HG03354 (cell line): ENCODE data around the gene SLC24A3.

Experiments
- ATAC-seq: cut with Tn5 transposase; IDR thresholded peaks from one replicate; pipeline ENCODE4 v1.9.1; 2021; ENCODE audit warnings: mild to moderate bottlenecking; ENCODE audit not compliant: unreplicated experiment, poor library complexity, severe bottlenecking

The SLC24A3 gene

DNA sequence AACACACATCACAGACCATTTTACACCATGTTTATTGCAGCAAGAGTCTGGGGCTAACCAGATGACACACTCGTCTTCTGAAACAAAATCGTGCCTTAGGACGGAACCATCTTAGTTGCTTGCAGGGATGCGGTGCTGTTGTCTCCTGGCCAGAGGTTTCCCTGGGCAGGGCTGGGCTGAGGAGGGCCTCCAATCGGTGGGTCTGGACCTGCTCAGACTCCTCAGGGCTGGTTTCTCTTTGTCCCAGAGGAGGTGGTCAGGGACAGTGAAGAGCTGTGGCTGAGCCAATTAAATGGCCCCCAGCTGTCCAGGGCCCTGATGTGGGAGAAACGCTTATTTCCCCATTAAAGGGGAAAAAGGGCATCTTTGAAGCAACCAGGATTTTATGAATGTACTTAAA is 117.6 kb downstream of the SLC24A3 start:
- no peak for ATAC-seq

DNA sequence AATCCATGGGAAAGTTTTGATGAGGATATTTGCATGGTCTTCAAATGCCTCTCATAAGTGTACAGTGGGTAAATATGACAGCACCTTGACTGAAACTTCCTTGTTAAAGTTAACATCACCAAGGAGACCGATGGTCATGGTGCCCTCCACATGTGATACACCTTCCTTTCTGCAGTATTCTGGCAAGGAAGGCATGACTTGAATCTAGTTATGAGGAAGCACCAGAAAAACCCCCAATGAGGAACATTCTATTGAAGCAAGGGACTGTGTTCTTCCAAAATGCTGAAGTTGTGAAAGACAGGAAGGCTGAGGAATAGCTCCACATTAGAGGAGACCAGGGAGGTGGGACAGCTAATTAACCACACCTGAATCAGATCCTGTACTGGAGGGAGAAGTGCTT is 118.3 kb downstream of the SLC24A3 start:
- no peak for ATAC-seq

- no peak for ATAC-seq
Measured at GRCh38 chr20:19333563-19333962, 121.1 kb downstream of the SLC24A3 start.

- no peak for ATAC-seq
Measured at GRCh38 chr20:19335341-19335740, 122.9 kb downstream of the SLC24A3 start.

DNA sequence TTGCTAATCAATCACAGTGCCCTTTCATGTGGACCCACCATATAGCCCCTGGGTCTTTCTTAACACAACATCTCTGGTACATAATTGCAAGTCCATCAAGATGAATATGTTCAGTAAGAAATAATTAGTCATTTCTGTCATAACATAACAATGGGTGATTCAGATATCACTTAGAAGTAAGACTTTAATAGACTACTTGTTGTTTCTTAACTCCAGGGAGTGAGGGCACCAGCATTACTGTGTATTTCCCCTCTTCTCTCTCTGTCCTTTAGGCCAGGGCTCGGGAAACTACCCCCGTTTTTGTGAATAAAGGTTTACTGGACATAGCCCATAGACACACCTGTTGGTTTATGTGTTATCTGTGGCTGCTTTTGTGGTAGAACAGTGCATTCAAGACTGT is 123.5 kb downstream of the SLC24A3 start:
- ATAC-seq, result no peak

- no peak for ATAC-seq
Measured at GRCh38 chr20:19336631-19337030, 124.2 kb downstream of the SLC24A3 start.

DNA sequence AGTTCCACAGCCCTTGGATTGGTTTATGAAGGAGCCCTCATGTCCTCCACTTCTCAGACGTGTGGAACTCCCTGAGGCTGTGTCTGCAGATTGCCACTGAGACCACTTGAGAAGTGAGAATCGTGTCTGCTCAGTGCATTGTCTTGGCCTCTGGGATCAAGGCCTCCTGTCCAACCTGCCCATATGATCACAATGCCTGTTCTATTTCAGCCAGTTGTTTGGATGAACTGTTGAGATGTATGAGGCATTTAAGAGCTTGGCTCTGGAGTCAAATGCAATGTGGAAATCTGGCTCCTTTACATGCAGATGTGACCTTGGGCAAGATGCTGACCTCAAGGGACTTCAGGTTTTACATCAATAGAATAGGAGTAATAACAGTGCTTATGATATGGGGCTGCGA is 125.9 kb downstream of the SLC24A3 start:
- ATAC-seq, result no peak

GRCh38 chr20:19338960-19339359 is 126.5 kb downstream of the SLC24A3 start:
- no peak for ATAC-seq

DNA sequence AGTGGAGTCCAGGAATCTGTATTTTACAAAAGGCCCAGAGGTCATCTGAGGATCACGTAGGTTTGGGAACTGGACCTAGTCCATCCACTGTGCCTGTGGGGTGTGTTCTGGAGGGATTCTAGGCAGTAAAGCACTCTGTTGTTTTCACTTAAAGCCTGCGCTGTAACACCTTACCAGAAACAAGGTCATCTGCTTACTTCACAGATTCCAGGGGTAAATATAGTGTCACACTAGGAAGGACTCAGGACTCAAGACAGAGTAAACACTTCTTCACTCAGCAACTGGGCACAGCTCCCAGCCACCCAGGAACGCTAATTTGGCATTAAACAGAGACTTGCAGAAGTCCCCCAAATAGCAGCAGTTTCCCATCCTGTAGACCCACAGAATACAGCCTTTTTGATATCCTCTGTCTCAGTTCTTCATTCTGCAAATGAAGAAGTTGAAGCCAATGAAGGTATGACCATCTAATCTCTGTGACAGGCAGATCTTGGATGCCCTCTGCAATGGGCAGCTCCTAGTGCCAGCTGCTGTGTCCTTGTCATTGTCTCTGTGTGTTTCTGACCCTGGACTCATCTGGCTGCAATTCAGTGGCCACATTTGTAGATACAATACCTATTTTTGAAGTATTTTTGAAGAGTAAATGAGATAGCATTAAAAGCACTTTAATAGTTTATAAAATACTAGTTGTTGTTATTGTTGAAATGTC is 129.1 kb downstream of the SLC24A3 start:
- ATAC-seq, result no peak

GRCh38 chr20:19344341-19344740 is 131.9 kb downstream of the SLC24A3 start:
- ATAC-seq, result no peak

DNA sequence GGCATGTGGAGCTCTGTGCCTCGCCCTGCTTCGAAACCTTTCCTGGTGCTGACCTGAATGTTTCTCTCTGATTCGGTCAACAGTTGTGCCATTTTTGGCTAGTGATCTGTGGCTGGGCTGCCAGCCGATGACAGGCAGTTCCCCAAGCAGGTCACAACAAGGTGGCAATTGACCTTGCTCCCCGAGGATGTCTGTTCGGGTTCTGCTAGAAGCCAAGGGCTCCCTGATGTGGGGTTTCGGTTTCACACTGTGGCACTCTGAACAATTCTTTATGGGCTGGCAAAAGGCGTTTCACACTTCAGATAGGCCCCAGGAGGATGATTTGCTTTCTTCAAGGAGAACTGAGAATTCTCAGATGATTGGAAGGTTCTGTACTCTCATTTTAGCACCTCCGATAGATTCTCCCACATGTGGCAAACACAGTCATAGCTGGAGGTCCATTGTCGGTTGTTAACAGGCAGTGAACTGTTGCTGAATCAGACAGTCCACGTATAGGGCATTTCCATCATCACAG is 135.6 kb downstream of the SLC24A3 start:
- peak; percentile 53 for ATAC-seq

GRCh38 chr20:19348582-19348981 is 136.1 kb downstream of the SLC24A3 start:
- ATAC-seq, result no peak

GRCh38 chr20:19349879-19350278 is 137.4 kb downstream of the SLC24A3 start:
- ATAC-seq, result no peak

- ATAC-seq, result no peak
Measured at GRCh38 chr20:19351542-19351941, 139.1 kb downstream of the SLC24A3 start.

GRCh38 chr20:19354950-19355349 is 142.5 kb downstream of the SLC24A3 start:
- no peak for ATAC-seq

GRCh38 chr20:19361790-19362189 is 149.3 kb downstream of the SLC24A3 start:
- no peak for ATAC-seq

DNA sequence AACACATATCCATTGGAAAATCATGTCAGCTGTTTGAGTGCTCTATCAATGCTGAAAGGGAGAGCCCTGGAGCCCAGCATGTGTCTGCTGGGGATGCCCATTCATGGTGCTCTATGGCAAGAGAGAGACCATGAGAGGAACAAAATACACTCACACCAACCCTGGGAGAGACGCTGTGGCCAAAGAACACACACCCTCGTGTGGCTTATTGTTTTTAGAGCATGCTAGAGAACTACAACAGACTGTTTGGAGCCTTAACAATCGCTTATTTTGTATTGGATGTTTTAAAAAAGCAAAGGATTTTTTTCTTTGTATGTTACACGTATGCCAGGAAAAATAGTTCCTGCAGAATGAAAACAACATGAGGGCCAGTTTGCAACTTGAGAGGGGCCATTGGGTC is 151.0 kb downstream of the SLC24A3 start:
- ATAC-seq, result no peak

GRCh38 chr20:19367591-19367990 is 155.1 kb downstream of the SLC24A3 start:
- no peak for ATAC-seq

GRCh38 chr20:19368351-19368750 is 155.9 kb downstream of the SLC24A3 start:
- ATAC-seq, result no peak

GRCh38 chr20:19370076-19371075 is 157.9 kb downstream of the SLC24A3 start:
- ATAC-seq, result no peak

DNA sequence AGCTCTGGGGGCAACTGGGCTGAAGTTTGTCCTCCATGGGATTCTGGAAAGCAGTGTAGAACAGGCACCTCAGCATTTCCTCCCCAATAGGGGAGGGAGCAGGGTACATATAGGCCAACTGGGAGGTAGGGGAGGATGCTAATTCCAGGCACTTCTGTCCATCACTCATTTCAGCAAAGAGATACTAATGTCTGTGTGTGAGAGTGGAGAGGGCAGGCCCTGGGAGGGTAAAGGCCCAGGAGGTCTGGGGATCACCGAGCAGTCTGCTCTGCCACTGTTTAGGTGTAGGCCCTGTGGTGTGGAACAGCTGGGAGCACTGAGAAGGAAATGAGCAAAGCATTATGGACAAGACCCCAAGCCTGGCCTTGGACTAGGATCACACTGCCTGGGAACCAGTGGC is 158.7 kb downstream of the SLC24A3 start:
- no peak for ATAC-seq
